CD14-positive monocyte (primary cell): ENCODE data around the gene RLN2. TPM values are rescaled to one million over a fixed set of nuclear protein-coding genes. Genes with fewer than 3 reads are reported as not detected.
"Not testable (repeated sequence)": the region's sequence is repeated elsewhere in the genome, so short reads cannot be mapped to it uniquely, and the experiment has no call there.

ENCODE experiments used
- DNase-seq, 3 donors: peaks; one replicate each; pipeline ENCODE4 v3.0.0-alpha.2; 2011 to 2022
- H2AFZ ChIP-seq: 2 replicates; pipeline ENCODE4 v1.6.0; 2012; ENCODE audit warnings: mild to moderate bottlenecking, low read depth, low read length, inconsistent platforms; ENCODE audit not compliant: insufficient read depth, poor library complexity, severe bottlenecking
- H3K27ac ChIP-seq, 2 donors: 1 replicate in 1 of 2; 2 replicates in 1 of 2; pipeline ENCODE4 v1.5.1; 2012 to 2013; ENCODE audit warnings: low read length in 2 of 2, control low read depth in 1 of 2, inconsistent platforms in 1 of 2, low read depth in 1 of 2, mild to moderate bottlenecking in 1 of 2
- H3K27me3 ChIP-seq, 2 donors: one replicate each; pipeline versions ENCODE4 v1.6.0 to v1.6.1; 2011 to 2013; ENCODE audit warnings: low read length in 2 of 2; ENCODE audit not compliant: control insufficient read depth in 2 of 2, insufficient read depth in 2 of 2
- H3K36me3 ChIP-seq, 2 donors: replicated peaks in 1 of 2; 1 replicate in 1 of 2; 2 replicates in 1 of 2; pipeline versions ENCODE4 v1.5.1 to v1.6.1; 2012 to 2013; ENCODE audit warnings: low read length in 2 of 2, control low read depth in 1 of 2, inconsistent platforms in 1 of 2, mild to moderate bottlenecking in 1 of 2; ENCODE audit not compliant: insufficient read depth in 2 of 2, control insufficient read depth in 1 of 2
- H3K4me1 ChIP-seq, 2 donors: 1 replicate in 1 of 2; 2 replicates in 1 of 2; pipeline versions ENCODE4 v1.5.1 to v1.6.1; 2012 to 2013; ENCODE audit warnings: low read length in 2 of 2, control low read depth in 1 of 2, inconsistent platforms in 1 of 2, mild to moderate bottlenecking in 1 of 2, moderate library complexity in 1 of 2; ENCODE audit not compliant: insufficient read depth in 2 of 2, control insufficient read depth in 1 of 2
- H3K4me2 ChIP-seq: replicated peaks from 2 replicates; pipeline ENCODE3; 2012; ENCODE audit warnings: low read length, moderate library complexity, mild to moderate bottlenecking; ENCODE audit not compliant: poor library complexity, severe bottlenecking; ENCODE audit errors: extremely low read depth
- H3K4me3 ChIP-seq, 3 experiments: fragments of 200-600 bp in 1 of 3; sonication (generic) in 1 of 3; replicated peaks in 1 of 3; 1 replicate in 2 of 3; 2 replicates in 1 of 3; pipeline ENCODE4 v1.5.1; 2011 to 2013; ENCODE audit warnings: low read length in 3 of 3, mild to moderate bottlenecking in 3 of 3, control low read depth in 2 of 3, low read depth in 2 of 3, inconsistent platforms in 1 of 3, moderate library complexity in 1 of 3
- H3K79me2 ChIP-seq: 2 replicates; pipeline ENCODE4 v1.6.0; 2012; ENCODE audit warnings: mild to moderate bottlenecking, control low read depth, inconsistent platforms, low read length, moderate library complexity; ENCODE audit not compliant: insufficient read depth
- H3K9ac ChIP-seq: 2 replicates; pipeline ENCODE4 v1.6.0; 2017; ENCODE audit warnings: low read length, mild to moderate bottlenecking; ENCODE audit not compliant: insufficient read depth, poor library complexity, severe bottlenecking
- H3K9me3 ChIP-seq, 2 donors: replicated peaks in 1 of 2; 1 replicate in 1 of 2; 2 replicates in 1 of 2; pipeline versions ENCODE4 v1.5.1 to v1.6.1; 2012 to 2013; ENCODE audit warnings: low read length in 2 of 2, control low read depth in 1 of 2; ENCODE audit not compliant: control insufficient read depth in 1 of 2, insufficient read depth in 1 of 2
- H4K20me1 ChIP-seq: 2 replicates; pipeline ENCODE4 v1.6.0; 2012; ENCODE audit warnings: mild to moderate bottlenecking, low read length, control low read depth, moderate library complexity; ENCODE audit not compliant: insufficient read depth
- H3K27ac Mint-ChIP-seq, 7 donors: one replicate each; pipeline ENCODE4 v1.8.0; 2020; ENCODE audit warnings: mild to moderate bottlenecking in 7 of 7, mixed read lengths in 7 of 7, moderate library complexity in 6 of 7, inconsistent platforms in 2 of 7
- H3K27me3 Mint-ChIP-seq, 3 donors: one replicate each; pipeline ENCODE4 v1.8.0; 2021 to 2022; ENCODE audit warnings: low read depth in 3 of 3, mild to moderate bottlenecking in 3 of 3, mixed read lengths in 3 of 3, moderate library complexity in 3 of 3, inconsistent platforms in 1 of 3
- H3K36me3 Mint-ChIP-seq, 2 donors: one replicate each; pipeline ENCODE4 v1.8.0; 2020; ENCODE audit warnings: mixed read lengths in 2 of 2, inconsistent platforms in 1 of 2, mild to moderate bottlenecking in 1 of 2
- H3K4me1 Mint-ChIP-seq: one replicate; pipeline ENCODE4 v1.8.0; 2020; ENCODE audit warnings: mild to moderate bottlenecking, mixed read lengths
- H3K4me3 Mint-ChIP-seq, 2 donors: one replicate each; pipeline ENCODE4 v1.8.0; 2020; ENCODE audit warnings: mild to moderate bottlenecking in 2 of 2, mixed read lengths in 2 of 2, moderate library complexity in 1 of 2
- H3K9me3 Mint-ChIP-seq, 7 donors: one replicate each; pipeline ENCODE4 v1.8.0; 2020 to 2022; ENCODE audit warnings: mixed read lengths in 7 of 7, mild to moderate bottlenecking in 6 of 7, moderate library complexity in 6 of 7, inconsistent platforms in 2 of 7
- WGBS: methylation state at CpG from one replicate; pipeline ENCODE4 v1.1.5; 2013; ENCODE audit warnings: missing lambda C conversion rate; ENCODE audit not compliant: insufficient coverage; 5-methylcytosine and 5-hydroxymethylcytosine counted together
- intact Hi-C, 2 donors: fragments of 100-400 bp; cut with micrococcal nuclease; formaldehyde crosslinking; loops; one replicate each; pipeline versions ENCODE4 v1.15.0 to v1.15.1; 2023
- polyA plus RNA-seq, 3 donors: library from polyadenylated mRNA; depleted of rRNA in 1 of 3; unstranded in 2 of 3; stranded (reverse) in 1 of 3; fragments of 300-500 nt in 2 of 3; fragments of >200 nt in 1 of 3; fragmentation: Illumina TruSeq in 2 of 3; gene quantifications; 1 replicate in 2 of 3; 2 replicates in 1 of 3; pipeline ENCODE4 v1.2.3, GENCODE V29; 2012 to 2021
- TF ChIP-seq, protein P1 (sequence below): fragments of 200-600 bp; IDR thresholded peaks from one replicate; pipeline ENCODE4 v1.8.0; 2022; ENCODE audit warnings: antibody characterized with exemption, mild to moderate bottlenecking

The RLN2 gene
- polyA plus RNA-seq, 3 donors = not detected

DNA sequence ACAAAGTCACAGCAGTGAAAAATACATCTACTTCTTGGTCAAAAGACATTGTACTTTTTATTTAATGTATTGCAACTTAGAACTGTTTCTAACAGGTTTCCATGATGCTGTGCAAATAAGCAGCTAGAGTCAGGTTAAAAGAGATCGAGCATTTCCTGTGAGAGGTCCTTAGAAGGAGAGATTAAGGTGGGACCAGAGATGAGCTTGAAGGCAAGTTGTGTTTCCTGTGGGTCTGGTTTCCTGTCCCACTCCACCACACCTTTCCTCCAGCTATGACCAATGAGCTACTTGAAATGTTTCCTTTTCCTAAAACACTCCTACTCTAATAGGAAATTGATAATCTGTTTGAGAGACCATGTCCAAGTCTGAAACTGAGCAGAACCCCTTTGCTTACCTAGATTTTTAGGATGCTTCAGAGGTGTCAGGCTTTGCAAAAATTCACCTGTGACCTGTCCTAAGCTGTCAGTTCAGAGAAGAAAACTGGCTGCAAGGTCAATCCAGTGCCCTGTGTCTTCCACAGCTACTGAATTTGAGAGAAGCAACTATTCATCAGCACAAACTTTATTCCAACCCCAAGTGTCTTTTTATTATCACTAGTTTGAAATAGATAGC, 48.2 kb upstream of the RLN2 start:
- Mint-ChIP-seq H3K4me3 (no peak overlapping the region), H3K36me3 (peaks cover 5 to 6% of the 10 kb centered on the region in 2 donors), H3K27ac (no peak overlapping the region), H3K9me3 (peaks cover 5 to 13% (median 9%) of the 10 kb centered on the region in 7 donors), H3K27me3 (peaks cover 0 to 1% (median 0%) of the 10 kb centered on the region in 3 donors), H3K4me1 (no peaks in the 10 kb centered on the region)
- TF ChIP-seq, protein P1, sequence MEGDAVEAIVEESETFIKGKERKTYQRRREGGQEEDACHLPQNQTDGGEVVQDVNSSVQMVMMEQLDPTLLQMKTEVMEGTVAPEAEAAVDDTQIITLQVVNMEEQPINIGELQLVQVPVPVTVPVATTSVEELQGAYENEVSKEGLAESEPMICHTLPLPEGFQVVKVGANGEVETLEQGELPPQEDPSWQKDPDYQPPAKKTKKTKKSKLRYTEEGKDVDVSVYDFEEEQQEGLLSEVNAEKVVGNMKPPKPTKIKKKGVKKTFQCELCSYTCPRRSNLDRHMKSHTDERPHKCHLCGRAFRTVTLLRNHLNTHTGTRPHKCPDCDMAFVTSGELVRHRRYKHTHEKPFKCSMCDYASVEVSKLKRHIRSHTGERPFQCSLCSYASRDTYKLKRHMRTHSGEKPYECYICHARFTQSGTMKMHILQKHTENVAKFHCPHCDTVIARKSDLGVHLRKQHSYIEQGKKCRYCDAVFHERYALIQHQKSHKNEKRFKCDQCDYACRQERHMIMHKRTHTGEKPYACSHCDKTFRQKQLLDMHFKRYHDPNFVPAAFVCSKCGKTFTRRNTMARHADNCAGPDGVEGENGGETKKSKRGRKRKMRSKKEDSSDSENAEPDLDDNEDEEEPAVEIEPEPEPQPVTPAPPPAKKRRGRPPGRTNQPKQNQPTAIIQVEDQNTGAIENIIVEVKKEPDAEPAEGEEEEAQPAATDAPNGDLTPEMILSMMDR = no peak
- no peaks in the 10 kb centered on the region for H3K27me3 ChIP-seq
- H4K20me1 ChIP-seq = no peaks in the 10 kb centered on the region
- intact Hi-C loops = no loop called here
- H3K4me1 ChIP-seq = no peaks in the 10 kb centered on the region
- no peak for DNase-seq
- no peak overlapping the region for H3K4me3 ChIP-seq
- no peak overlapping the region for H3K4me2 ChIP-seq
- no peaks in the 10 kb centered on the region for H3K36me3 ChIP-seq
- H2AFZ ChIP-seq = no peak overlapping the region
- H3K9me3 ChIP-seq = peaks cover 9 to 11% of the 10 kb centered on the region in 2 donors
- no peak overlapping the region for H3K9ac ChIP-seq
- H3K79me2 ChIP-seq = no peaks in the 10 kb centered on the region
- no peak overlapping the region for H3K27ac ChIP-seq
- WGBS = no CpG with 5 or more reads among the region's 1 CpG

DNA sequence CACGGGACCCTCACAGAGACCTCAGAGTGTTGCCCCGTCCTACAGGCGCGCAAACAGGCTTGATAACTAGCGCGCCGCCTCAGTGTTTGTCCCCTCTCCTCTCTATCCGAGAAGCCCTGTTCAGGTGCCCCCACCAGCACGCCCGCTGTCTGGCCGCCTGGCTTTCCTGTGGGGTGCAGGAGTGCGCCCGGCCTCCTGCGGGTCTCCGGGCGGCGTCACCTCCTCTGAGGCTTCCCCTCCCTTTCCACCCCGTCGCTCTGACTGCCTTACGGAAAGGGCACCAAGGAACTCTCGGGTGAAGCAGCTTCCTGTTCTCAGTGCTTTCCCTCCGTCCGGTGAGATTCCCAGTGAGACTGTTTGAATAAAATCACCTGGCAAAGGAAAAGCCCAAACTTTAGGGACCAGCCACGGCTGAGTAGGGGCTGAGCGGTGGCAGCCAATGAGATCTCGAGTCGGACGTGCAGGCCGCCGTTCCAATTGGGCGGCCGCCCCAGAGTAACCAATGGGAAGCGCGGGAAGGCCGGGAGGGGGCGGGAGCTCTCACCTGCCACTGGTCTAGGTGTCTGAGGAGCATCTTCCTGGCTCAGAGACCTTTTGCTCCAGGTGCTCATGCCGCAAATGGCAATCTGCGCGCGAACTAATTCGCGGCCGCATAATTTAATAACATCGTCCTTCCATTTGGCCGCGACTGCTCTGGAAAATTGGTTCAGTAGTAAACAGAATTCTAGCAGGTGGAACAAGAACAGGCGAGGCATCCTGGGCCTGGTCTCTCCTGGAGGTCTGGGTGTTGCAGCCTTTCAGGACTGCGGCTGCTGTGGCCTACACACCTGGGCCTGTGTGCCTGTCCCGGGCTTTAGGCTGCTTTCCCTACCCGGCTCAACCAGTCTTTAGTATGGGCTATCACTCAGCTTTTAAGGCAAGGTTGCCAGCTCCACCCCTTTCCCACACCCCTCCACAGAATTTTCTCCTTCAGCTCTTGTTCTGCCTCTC, 34.8 kb upstream of the RLN2 start, which contains the start of gene RLN1:
TSS of gene RLN1 (minus strand) at position 885 of the 990 bp plus-strand sequence. CDS start at position 755, 130 bp downstream.
- H3K4me2 ChIP-seq, H3K4me1 ChIP-seq, H3K27ac ChIP-seq, H3K9me3 ChIP-seq, H3K27ac Mint-ChIP-seq, intact Hi-C loops, H3K4me3 ChIP-seq, H4K20me1 ChIP-seq, DNase-seq, H3K4me1 Mint-ChIP-seq, H3K79me2 ChIP-seq, H3K9me3 Mint-ChIP-seq, H3K9ac ChIP-seq, H2AFZ ChIP-seq, H3K36me3 Mint-ChIP-seq, H3K36me3 ChIP-seq, H3K27me3 ChIP-seq: not testable (repeated sequence)
- peak within 1 kb of the TSS; percentile 49 to 64 for H3K4me3 Mint-ChIP-seq
- WGBS = 43% methylated on average over 7 of the region's 50 CpGs
- peaks cover 7 to 16% (median 7%) of the 10 kb centered on the region in 3 donors for H3K27me3 Mint-ChIP-seq
